ENCODE data around the gene XRRA1.
"Not testable (repeated sequence)": the region's sequence is repeated elsewhere in the genome, so short reads cannot be mapped to it uniquely, and the experiment has no call there.

XRRA1 gene, protein sequence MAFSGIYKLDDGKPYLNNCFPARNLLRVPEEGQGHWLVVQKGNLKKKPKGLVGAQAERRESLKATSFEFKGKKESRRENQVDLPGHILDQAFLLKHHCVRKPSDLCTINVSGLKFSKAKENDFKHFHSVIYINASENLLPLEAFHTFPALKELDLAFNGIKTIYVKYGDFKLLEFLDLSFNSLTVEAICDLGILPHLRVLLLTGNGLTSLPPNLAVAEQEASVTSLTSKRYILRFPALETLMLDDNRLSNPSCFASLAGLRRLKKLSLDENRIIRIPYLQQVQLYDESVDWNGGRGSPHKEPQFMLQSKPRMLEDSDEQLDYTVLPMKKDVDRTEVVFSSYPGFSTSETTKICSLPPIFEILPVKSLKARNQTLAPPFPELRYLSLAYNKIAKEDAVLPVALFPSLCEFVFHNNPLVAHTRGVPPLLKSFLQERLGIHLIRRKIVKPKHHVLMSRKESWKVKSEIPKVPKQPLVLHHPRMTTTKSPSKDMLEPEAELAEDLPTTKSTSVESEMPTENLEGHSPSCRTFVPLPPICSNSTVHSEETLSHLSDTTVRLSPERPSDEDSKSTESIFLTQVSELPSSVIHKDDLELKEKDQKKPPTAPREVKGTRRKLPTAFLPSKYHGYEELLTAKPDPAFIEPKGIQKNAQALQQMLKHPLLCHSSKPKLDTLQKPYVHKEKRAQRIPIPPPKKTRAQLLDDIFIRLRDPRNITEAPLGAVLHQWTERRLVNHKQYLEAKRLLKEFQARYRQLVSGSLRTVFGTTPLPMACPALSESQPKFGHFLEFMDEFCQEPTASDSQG

DNA sequence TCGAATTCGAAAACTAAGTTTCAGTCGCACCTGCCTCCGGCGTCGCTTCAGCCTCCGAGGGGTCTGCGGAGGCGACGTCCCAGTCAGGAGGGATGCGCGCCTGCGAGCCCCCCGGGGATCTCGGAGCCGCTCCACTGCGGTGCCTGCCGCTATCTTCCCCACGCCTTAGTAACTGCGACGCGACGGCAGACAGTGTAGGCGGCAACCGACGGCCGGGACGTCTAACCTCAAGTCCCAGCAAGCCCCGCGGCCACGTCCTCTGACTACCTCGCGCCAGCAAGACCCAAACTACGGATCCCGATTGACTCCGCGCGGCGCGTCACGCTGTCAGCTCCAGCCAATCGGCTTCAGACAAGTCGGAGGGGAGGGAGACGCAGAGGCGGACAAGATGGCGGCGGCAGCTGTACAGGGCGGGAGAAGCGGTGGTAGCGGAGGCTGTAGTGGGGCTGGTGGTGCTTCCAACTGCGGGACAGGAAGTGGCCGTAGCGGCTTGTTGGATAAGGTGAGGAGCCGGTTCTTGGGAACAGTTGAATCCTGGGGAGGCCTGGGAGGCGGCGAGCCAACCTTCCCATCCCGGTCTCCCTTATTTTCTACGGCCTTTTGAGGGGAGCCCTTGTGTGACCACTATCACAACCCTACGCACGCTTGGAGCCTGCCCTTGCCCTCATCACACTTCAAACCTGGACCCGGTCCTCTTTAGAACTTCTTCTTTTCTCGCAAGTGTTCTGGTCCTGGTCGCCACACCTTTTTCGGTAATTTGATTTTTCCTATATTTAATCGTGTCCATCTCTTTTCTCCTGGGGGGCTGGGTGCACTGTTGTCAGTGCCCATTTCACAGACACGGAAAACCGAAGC, at the start of gene XRRA1, which contains the start of gene SPCS2:
XRRA1 (minus strand) TSS at position 194 of the 855 bp plus-strand sequence. CDS start 8,213 bp downstream, outside the sequence.
SPCS2 (plus strand) TSS at position 369 of the 855 bp plus-strand sequence; CDS start at position 389, 20 bp downstream.
- Mint-ChIP-seq H3K9me3 (no peaks in the 10 kb centered on the region), H3K36me3 (ENCODE audit: low read depth) (peaks cover 21% of the 10 kb centered on the region), H3K4me1 (ENCODE audit: low read depth) (peaks cover 31% of the 10 kb centered on the region), H3K27ac (peak within 1 kb of the TSS; percentile 96), H3K27me3 (ENCODE audit: low read depth) (no peaks in the 10 kb centered on the region), H3K4me3 (peak within 1 kb of the TSS; percentile 98)

DNA sequence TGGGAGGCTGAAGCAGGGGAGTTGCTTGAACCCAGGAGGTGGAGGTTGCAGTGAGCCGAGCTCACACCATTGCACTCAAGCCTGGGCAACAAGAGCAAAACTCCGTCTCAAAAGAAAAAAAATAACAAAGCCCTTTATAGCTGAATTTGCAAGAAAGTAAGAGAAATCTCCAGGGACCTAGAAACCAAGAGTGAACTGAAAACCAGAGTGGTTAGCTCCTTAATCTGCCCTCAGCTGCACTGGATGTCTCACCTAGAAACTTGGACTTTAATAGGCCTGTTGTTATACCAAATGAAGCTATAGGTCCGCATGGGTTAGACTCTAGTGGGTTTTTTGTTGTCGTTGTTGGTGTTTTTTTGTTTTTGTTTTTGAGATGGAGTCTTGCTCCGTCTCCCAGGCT, 44.0 kb upstream of the XRRA1 start:
- H3K9me3 Mint-ChIP-seq = no peaks in the 10 kb centered on the region
- H3K27me3 Mint-ChIP-seq (ENCODE audit: low read depth) = no peaks in the 10 kb centered on the region
- H3K27ac Mint-ChIP-seq = no peak overlapping the region
- H3K4me3 Mint-ChIP-seq = no peak overlapping the region
- peaks cover 24% of the 10 kb centered on the region for H3K4me1 Mint-ChIP-seq (ENCODE audit: low read depth)
- peaks cover 7% of the 10 kb centered on the region for H3K36me3 Mint-ChIP-seq (ENCODE audit: low read depth)

DNA sequence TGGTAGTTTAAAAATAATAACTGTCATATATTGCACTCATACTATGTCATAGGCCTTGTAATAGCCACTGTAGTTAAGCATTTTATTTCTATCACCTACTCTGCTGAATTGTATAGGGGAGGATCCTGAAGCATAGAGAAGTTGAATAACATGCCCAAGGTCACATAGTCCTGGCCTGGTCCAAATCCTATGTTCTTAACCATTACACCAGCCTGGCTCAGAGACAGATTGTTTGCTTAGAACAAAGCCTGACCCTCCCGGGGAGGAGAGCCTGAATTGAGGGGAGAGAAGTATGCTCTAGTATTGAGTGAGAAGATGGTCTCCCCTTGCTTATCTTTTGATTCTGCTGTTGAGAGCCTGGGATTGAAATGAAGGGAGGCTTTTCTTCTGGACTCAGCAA, 42.0 kb upstream of the XRRA1 start:
- peaks cover 24% of the 10 kb centered on the region for H3K4me1 Mint-ChIP-seq (ENCODE audit: low read depth)
- peaks cover 6% of the 10 kb centered on the region for H3K36me3 Mint-ChIP-seq (ENCODE audit: low read depth)
- no peaks in the 10 kb centered on the region for H3K9me3 Mint-ChIP-seq
- H3K27me3 Mint-ChIP-seq (ENCODE audit: low read depth) = no peaks in the 10 kb centered on the region
- H3K4me3 Mint-ChIP-seq = no peak overlapping the region
- no peak overlapping the region for H3K27ac Mint-ChIP-seq

DNA sequence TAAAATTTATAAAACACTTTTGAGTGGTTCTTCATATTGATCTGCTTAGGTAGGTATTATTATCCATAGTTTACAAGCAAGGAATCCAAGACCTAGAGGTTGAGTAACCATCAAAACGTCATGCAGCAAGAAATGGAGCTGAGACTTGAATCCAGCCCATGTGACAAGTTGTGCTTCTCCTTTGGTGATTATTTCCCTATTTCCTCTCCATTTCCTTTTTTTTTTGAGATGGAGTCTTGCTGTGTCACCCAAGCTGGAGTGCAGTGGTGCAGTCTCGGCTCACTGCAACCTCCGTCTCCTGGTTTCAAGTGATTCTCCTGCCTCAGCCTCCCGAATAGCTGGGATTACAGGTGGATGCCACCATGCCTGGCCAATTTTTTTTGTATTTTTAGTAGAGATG, 41.3 kb upstream of the XRRA1 start:
- not testable (repeated sequence) for H3K27me3 Mint-ChIP-seq (ENCODE audit: low read depth); H3K27ac Mint-ChIP-seq; H3K36me3 Mint-ChIP-seq (ENCODE audit: low read depth)

DNA sequence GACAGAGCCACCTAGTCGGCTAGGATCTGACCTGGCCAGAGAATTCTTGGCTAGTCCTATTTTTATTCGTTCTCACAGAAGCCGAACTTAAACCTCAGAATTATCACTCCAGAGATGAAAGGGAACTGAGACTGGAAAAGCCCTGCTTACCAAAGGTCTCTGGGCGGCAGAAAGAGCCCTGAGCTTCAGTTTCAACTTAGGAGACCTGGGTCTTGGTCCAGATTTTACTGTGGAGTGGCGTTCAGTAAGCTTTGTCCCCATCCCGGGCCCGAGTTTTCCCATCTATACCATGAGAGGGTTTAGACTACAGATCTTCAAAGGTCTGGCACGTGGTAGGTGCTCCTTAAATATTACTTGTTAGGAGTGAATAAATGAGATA, 40.4 kb upstream of the XRRA1 start:
- Mint-ChIP-seq H3K36me3 (ENCODE audit: low read depth) (no peaks in the 10 kb centered on the region), H3K4me1 (ENCODE audit: low read depth) (peaks cover 24% of the 10 kb centered on the region), H3K4me3 (peak overlapping the region; percentile 93), H3K9me3 (no peaks in the 10 kb centered on the region), H3K27me3 (ENCODE audit: low read depth) (no peaks in the 10 kb centered on the region), H3K27ac (peak overlapping the region; percentile 89)

More for the DNA sequence above, 41.3 kb upstream of the XRRA1 start:
- H3K4me3 Mint-ChIP-seq = peak overlapping the region; percentile 19
- H3K4me1 Mint-ChIP-seq (ENCODE audit: low read depth) = peaks cover 24% of the 10 kb centered on the region
- H3K9me3 Mint-ChIP-seq = not testable (repeated sequence)

DNA sequence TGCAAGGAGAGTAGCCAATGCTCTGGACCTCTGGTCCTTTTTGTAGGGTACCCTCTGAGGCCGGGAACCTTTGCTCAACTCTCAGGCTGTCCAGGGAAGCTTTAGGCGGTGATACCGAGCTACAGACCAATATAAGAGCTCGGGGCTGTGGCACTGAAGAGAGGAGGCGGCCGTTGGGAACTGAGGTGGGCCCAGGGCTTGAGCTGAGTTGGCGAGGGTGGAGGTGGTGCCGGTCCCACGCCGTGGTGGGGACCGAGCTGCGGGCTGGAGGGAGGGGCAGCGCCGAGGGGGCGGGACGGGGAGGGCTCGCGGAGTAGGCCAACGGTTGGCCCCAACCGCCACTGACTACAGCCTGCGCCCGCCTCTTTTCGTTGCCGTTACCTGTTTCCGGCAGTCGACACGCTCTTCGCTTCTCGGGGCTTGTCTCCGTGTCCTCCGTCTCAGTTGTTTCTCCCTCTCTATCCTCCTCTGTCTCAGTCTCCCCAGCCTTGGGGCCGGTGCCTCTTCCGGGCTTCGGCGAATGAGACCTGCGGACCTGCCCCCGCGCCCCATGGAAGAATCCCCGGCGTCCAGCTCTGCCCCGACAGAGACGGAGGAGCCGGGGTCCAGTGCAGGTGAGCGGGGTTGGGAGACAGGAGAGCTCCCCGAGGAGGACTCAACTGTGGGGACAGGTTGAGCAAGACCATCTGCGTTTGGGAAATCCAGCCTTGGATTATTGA, 39.8 kb upstream of the XRRA1 start, which contains the start of gene NEU3:
NEU3 (plus strand) TSS at position 393 of the 719 bp plus-strand sequence; CDS start at position 521, 128 bp downstream.
- Mint-ChIP-seq H3K4me3 (peak within 1 kb of the TSS; percentile 93), H3K27me3 (ENCODE audit: low read depth) (no peaks in the 10 kb centered on the region), H3K36me3 (ENCODE audit: low read depth) (no peaks in the 10 kb centered on the region), H3K9me3 (no peaks in the 10 kb centered on the region), H3K27ac (peak within 1 kb of the TSS; percentile 89), H3K4me1 (ENCODE audit: low read depth) (peaks cover 24% of the 10 kb centered on the region)

DNA sequence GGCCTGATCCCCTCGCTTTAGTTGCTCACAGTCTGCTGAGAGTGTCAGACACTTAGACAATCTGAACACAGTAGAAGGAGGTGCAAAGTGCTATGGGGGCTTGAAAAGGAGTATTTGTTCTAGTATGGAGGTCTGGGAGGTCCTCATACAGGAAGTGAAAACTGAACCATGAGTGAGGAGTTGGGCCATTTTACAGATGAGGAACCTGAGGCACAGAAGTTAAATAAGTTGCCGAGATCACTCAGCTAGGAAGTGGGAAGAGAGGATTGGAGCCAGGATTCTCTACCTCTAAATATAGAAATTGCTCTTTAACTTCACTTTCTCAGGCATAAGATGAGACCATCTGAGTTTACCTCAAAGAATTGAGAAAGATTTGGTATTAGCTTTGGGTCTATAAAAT, 35.8 kb upstream of the XRRA1 start:
- Mint-ChIP-seq H3K4me1 (ENCODE audit: low read depth) (peaks cover 8% of the 10 kb centered on the region), H3K36me3 (ENCODE audit: low read depth) (peaks cover 7% of the 10 kb centered on the region), H3K9me3 (no peaks in the 10 kb centered on the region), H3K4me3 (no peak overlapping the region), H3K27ac (no peak overlapping the region), H3K27me3 (ENCODE audit: low read depth) (no peaks in the 10 kb centered on the region)

DNA sequence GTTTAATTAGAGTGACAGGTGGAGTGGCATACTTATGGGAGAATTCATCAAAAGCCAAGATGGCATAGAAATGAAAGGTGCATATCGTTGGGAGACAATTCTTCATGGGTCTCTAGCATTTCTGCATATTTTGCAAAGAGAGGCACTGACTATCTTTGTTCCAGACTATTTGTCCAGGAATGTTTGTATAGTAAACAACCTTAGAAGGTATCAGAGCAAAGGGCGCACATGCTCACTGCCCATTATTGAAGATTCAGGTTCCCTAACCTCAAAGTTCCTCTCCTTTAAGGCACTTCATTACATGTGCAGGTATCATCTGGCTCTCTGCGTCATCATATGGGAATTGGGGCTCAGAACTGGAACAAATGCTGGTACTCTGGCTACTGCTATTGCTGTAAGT, 35.2 kb upstream of the XRRA1 start:
- H3K36me3 Mint-ChIP-seq (ENCODE audit: low read depth) = peaks cover 7% of the 10 kb centered on the region
- H3K27ac Mint-ChIP-seq = no peak overlapping the region
- H3K27me3 Mint-ChIP-seq (ENCODE audit: low read depth) = no peaks in the 10 kb centered on the region
- H3K4me3 Mint-ChIP-seq = no peak overlapping the region
- no peaks in the 10 kb centered on the region for H3K9me3 Mint-ChIP-seq
- peaks cover under 1% of the 10 kb centered on the region for H3K4me1 Mint-ChIP-seq (ENCODE audit: low read depth)

DNA sequence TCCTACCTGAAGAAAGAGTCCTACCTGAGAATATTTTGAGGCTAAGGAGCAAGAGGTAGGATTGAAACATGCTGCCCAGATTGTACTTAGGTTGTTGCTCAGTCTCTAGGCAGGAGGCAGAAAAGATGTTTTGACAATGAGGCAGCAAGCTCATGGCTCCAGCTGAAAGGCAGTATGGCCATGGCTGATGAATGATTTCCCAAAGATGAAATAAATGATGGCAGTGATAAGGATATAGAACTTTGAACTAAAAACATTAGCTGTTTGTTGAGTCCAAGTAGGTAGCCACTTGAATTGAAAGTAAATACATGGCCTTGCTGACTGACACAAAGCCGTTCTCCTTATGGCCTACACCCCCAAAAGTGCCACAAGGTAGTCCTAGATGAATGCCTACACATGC, 33.0 kb upstream of the XRRA1 start:
- Mint-ChIP-seq H3K9me3 (no peaks in the 10 kb centered on the region), H3K27ac (no peak overlapping the region), H3K4me1 (ENCODE audit: low read depth) (no peaks in the 10 kb centered on the region), H3K4me3 (no peak overlapping the region), H3K36me3 (ENCODE audit: low read depth) (peaks cover 9% of the 10 kb centered on the region), H3K27me3 (ENCODE audit: low read depth) (no peaks in the 10 kb centered on the region)

DNA sequence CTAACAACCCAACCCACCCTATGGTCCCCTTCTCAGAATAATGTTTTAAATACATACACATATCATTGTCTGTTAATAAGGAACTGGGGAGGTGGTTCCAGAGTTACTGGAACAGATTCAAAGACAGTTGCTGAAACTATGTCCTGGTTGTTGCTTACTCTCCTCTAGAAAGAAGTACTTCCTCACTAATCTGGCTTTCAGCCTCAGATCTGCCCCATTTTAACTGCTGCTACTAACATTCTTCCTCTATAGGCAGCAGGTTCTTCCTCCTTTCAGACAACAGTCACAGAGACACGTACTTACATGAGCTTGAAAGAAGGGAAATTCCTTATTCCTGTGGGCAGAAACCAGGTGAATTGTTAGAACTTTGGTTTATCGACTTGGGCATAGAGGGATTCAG, 31.7 kb upstream of the XRRA1 start:
- Mint-ChIP-seq H3K4me1 (ENCODE audit: low read depth) (no peaks in the 10 kb centered on the region), H3K36me3 (ENCODE audit: low read depth) (peaks cover 14% of the 10 kb centered on the region), H3K27me3 (ENCODE audit: low read depth) (no peaks in the 10 kb centered on the region), H3K4me3 (no peak overlapping the region), H3K27ac (no peak overlapping the region), H3K9me3 (no peaks in the 10 kb centered on the region)

DNA sequence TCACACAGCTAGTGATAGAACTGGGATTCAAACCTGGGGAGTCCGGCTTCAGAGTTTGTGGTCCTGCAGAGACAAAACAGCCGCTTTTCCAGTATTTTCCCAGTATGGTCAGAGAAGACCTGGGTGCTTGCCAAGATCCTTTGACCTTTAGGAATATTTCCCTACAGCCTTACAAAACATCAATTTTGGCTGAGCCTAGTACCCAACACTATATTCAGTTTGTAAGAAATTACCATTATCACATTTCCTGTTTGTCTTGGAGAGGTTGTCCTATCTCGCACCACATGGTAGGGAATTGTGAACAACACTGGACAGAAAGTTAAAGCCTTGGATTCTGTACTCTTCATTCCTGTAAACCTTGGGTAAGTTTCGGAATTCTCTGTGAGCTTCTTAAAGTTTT, 29.1 kb upstream of the XRRA1 start:
- Mint-ChIP-seq H3K27ac (no peak overlapping the region), H3K27me3 (ENCODE audit: low read depth) (no peaks in the 10 kb centered on the region), H3K4me1 (ENCODE audit: low read depth) (no peaks in the 10 kb centered on the region), H3K9me3 (no peaks in the 10 kb centered on the region), H3K36me3 (ENCODE audit: low read depth) (peaks cover 36% of the 10 kb centered on the region), H3K4me3 (no peak overlapping the region)

DNA sequence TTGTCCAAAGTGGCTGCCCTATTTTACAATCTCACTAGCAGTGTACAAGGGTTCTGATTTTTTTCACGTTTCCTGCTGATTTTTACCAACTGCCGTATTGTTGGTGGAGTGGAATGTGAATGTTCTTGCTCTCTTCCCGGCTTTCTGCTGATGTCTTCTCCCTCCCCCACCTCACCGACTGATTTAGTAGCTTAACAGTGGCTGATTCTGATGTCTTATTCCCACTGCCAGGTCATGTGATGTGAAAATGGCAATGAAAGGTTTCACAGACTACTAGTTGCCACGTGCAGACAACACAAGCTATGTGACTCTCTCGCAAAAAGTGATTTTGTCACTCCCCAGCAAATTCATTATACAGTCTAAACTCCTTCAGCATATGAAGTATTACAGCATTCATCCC, 22.5 kb upstream of the XRRA1 start:
- H3K4me3 Mint-ChIP-seq = no peak overlapping the region
- no peaks in the 10 kb centered on the region for H3K27me3 Mint-ChIP-seq (ENCODE audit: low read depth)
- no peaks in the 10 kb centered on the region for H3K9me3 Mint-ChIP-seq
- H3K4me1 Mint-ChIP-seq (ENCODE audit: low read depth) = peaks cover 2% of the 10 kb centered on the region
- no peak overlapping the region for H3K27ac Mint-ChIP-seq
- H3K36me3 Mint-ChIP-seq (ENCODE audit: low read depth) = peaks cover 50% of the 10 kb centered on the region

DNA sequence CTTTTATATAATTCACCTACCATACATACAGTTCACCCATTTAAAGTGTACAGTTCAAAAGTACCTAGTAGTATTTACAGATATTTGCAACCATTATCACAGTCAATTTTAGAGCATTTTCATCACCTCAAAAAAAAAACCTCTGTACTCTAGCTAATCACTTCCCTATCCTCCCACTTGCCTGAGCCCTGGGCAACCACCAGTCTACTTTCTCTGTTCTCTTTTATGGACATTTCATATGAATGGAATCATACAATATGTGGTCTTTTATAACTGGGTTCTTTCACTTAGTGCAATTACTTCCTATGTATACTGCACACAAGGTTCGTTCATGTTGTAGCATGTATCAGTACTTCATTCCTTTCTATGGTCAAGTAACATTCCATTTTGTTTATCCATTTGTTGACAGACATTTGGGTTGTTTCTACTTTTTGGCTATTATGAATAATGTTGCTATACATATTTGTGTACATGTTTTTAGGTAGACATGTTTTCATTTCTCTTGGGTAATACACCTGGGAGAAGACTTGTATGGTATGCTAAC, 22.0 kb upstream of the XRRA1 start:
- H3K27ac Mint-ChIP-seq = no peak overlapping the region
- H3K4me1 Mint-ChIP-seq (ENCODE audit: low read depth) = peaks cover 2% of the 10 kb centered on the region
- no peaks in the 10 kb centered on the region for H3K27me3 Mint-ChIP-seq (ENCODE audit: low read depth)
- peaks cover 47% of the 10 kb centered on the region for H3K36me3 Mint-ChIP-seq (ENCODE audit: low read depth)
- H3K9me3 Mint-ChIP-seq = no peaks in the 10 kb centered on the region
- H3K4me3 Mint-ChIP-seq = no peak overlapping the region

Data from T-helper 1 cell treated with Interleukin-12 subunit alpha and Interleukin-12 subunit beta and Interleukin-4 antibody, amounts not matched to agents 30 μg/mL and 1 μg/mL, for 36 hours (primary cell).